H9 (cell line): ENCODE results near the gene PIGX. TPM values are rescaled to one million over a fixed set of nuclear protein-coding genes. Genes with fewer than 3 reads are reported as not detected.

Experiments
- DNase-seq: peaks from one replicate; pipeline ENCODE4 v3.0.0-alpha.2; 2017
- H2AFZ ChIP-seq: one replicate; pipeline ENCODE4 v1.6.1; 2013; ENCODE audit warnings: mild to moderate bottlenecking, low read length, control low read depth, moderate library complexity
- H2AK5ac ChIP-seq: 2 replicates; pipeline ENCODE4 v1.6.1; 2013; ENCODE audit warnings: low read length, control low read depth, mixed read lengths; ENCODE audit not compliant: insufficient read length
- H2BK120ac ChIP-seq: one replicate; pipeline ENCODE4 v1.6.1; 2013; ENCODE audit warnings: low read depth, mild to moderate bottlenecking, low read length, control low read depth, inconsistent platforms; ENCODE audit not compliant: poor library complexity, severe bottlenecking
- H2BK12ac ChIP-seq: 2 replicates; pipeline ENCODE4 v1.6.1; 2013; ENCODE audit warnings: low read length, control low read depth, mixed read lengths, low read depth; ENCODE audit not compliant: insufficient read length
- H2BK15ac ChIP-seq: 2 replicates; pipeline ENCODE4 v1.6.1; 2013; ENCODE audit warnings: low read depth, low read length, control low read depth
- H2BK20ac ChIP-seq: one replicate; pipeline ENCODE4 v1.6.1; 2013; ENCODE audit warnings: low read depth, mild to moderate bottlenecking, low read length, control low read depth, inconsistent platforms; ENCODE audit not compliant: poor library complexity, severe bottlenecking
- H2BK5ac ChIP-seq: 2 replicates; pipeline ENCODE4 v1.6.1; 2013; ENCODE audit warnings: low read length, control low read depth, mixed read lengths; ENCODE audit not compliant: insufficient read length
- H3K14ac ChIP-seq: 2 replicates; pipeline ENCODE4 v1.6.1; 2013; ENCODE audit warnings: low read length, control low read depth; ENCODE audit not compliant: insufficient read depth
- H3K18ac ChIP-seq: 2 replicates; pipeline ENCODE4 v1.6.1; 2013; ENCODE audit warnings: low read depth, mild to moderate bottlenecking, mixed read lengths, low read length, control low read depth; ENCODE audit not compliant: insufficient read length
- H3K23ac ChIP-seq: 2 replicates; pipeline ENCODE4 v1.6.1; 2013; ENCODE audit warnings: low read length, control low read depth, mixed read lengths, low read depth; ENCODE audit not compliant: insufficient read length
- H3K23me2 ChIP-seq: 2 replicates; pipeline ENCODE4 v1.6.1; 2013; ENCODE audit warnings: low read depth, mild to moderate bottlenecking, mixed read lengths, low read length, control low read depth; ENCODE audit not compliant: insufficient read length, poor library complexity, severe bottlenecking
- H3K27ac ChIP-seq: 2 replicates; pipeline ENCODE4 v1.5.1; 2013; ENCODE audit warnings: low read length, control low read depth, mixed read lengths, low read depth; ENCODE audit not compliant: insufficient read length
- H3K27me3 ChIP-seq: 2 replicates; pipeline ENCODE4 v1.6.1; 2013; ENCODE audit warnings: low read length, control low read depth, inconsistent platforms; ENCODE audit not compliant: insufficient read depth
- H3K4ac ChIP-seq: 2 replicates; pipeline ENCODE4 v1.6.1; 2013; ENCODE audit warnings: low read depth, mild to moderate bottlenecking, control low read depth, inconsistent platforms, low read length, moderate library complexity
- H3K4me1 ChIP-seq: 2 replicates; pipeline ENCODE4 v1.6.1; 2013; ENCODE audit warnings: low read length, control low read depth, inconsistent platforms; ENCODE audit not compliant: insufficient read depth
- H3K4me2 ChIP-seq: 2 replicates; pipeline ENCODE4 v1.6.1; 2013; ENCODE audit warnings: low read length, control low read depth, mixed read lengths; ENCODE audit not compliant: insufficient read length, insufficient read depth
- H3K56ac ChIP-seq: 2 replicates; pipeline ENCODE4 v1.6.1; 2013; ENCODE audit warnings: low read depth, mild to moderate bottlenecking, mixed read lengths, low read length, control low read depth; ENCODE audit not compliant: insufficient read length
- H3K79me1 ChIP-seq: 2 replicates; pipeline ENCODE4 v1.6.1; 2013; ENCODE audit warnings: low read depth, mild to moderate bottlenecking, moderate library complexity, low read length, control low read depth, inconsistent platforms; ENCODE audit not compliant: insufficient read depth, poor library complexity, severe bottlenecking
- H3K79me2 ChIP-seq: 2 replicates; pipeline ENCODE4 v1.6.1; 2013; ENCODE audit warnings: low read length, control low read depth, inconsistent platforms; ENCODE audit not compliant: insufficient read depth
- H3K9ac ChIP-seq: 2 replicates; pipeline ENCODE4 v1.6.1; 2013; ENCODE audit warnings: low read length, control low read depth, mixed read lengths; ENCODE audit not compliant: insufficient read length; ENCODE audit errors: extremely low read depth
- H3K9me3 ChIP-seq: one replicate; pipeline ENCODE4 v1.6.1; 2013; ENCODE audit warnings: low read depth, low read length, inconsistent platforms; ENCODE audit not compliant: control insufficient read depth
- H3T11ph ChIP-seq: one replicate; pipeline ENCODE4 v1.6.1; 2013; ENCODE audit warnings: mild to moderate bottlenecking, low read length, control low read depth, inconsistent platforms
- H4K20me1 ChIP-seq: one replicate; pipeline ENCODE4 v1.6.1; 2013; ENCODE audit not compliant: control insufficient read depth, insufficient read length, insufficient read depth
- H4K5ac ChIP-seq: 2 replicates; pipeline ENCODE4 v1.6.1; 2013; ENCODE audit warnings: low read depth, mild to moderate bottlenecking, mixed read lengths, low read length, control low read depth; ENCODE audit not compliant: insufficient read length
- H4K8ac ChIP-seq: replicated peaks from 2 replicates; pipeline ENCODE4 v1.6.1; 2013; ENCODE audit warnings: low read length, control low read depth, mixed read lengths, low read depth; ENCODE audit not compliant: insufficient read length
- H4K91ac ChIP-seq: 2 replicates; pipeline ENCODE4 v1.6.1; 2013; ENCODE audit warnings: low read depth, mild to moderate bottlenecking, moderate library complexity, mixed read lengths, low read length, control low read depth; ENCODE audit not compliant: insufficient read length
- H3K27ac Mint-ChIP-seq, 3 experiments: 2 replicates in 2 of 3; 3 replicates in 1 of 3; pipeline ENCODE4 v1.8.0; 2020 to 2021; ENCODE audit warnings: mixed read lengths in 3 of 3, mild to moderate bottlenecking in 1 of 3, moderate library complexity in 1 of 3
- H3K27me3 Mint-ChIP-seq: 2 replicates; pipeline ENCODE4 v1.8.0; 2021; ENCODE audit warnings: low read depth, mild to moderate bottlenecking, moderate library complexity, mixed read lengths
- H3K36me3 Mint-ChIP-seq, 3 experiments: 2 replicates in 2 of 3; 3 replicates in 1 of 3; pipeline ENCODE4 v1.8.0; 2020 to 2021; ENCODE audit warnings: low read depth in 3 of 3, mixed read lengths in 3 of 3; ENCODE audit not compliant: insufficient read depth in 1 of 3
- H3K4me1 Mint-ChIP-seq, 2 experiments: 2 replicates each; pipeline ENCODE4 v1.8.0; 2020; ENCODE audit warnings: mixed read lengths in 2 of 2
- H3K4me3 Mint-ChIP-seq, 2 experiments: 2 replicates in 1 of 2; 3 replicates in 1 of 2; pipeline ENCODE4 v1.8.0; 2020 to 2021; ENCODE audit warnings: mild to moderate bottlenecking in 2 of 2, mixed read lengths in 2 of 2, moderate library complexity in 1 of 2
- H3K9me3 Mint-ChIP-seq, 2 experiments: 2 replicates in 1 of 2; 3 replicates in 1 of 2; pipeline ENCODE4 v1.8.0; 2020; ENCODE audit warnings: mild to moderate bottlenecking in 2 of 2, mixed read lengths in 2 of 2, moderate library complexity in 1 of 2
- total RNA-seq: library from RNA; stranded (reverse); gene quantifications from 2 replicates; pipeline ENCODE4 v1.2.1, GENCODE V29; 2021
- TF ChIP-seq, protein P1 (sequence below): fragments of 200-600 bp; sonication (generic); conservative IDR thresholded peaks from 3 replicates; pipeline ENCODE4 v1.8.0; 2021; ENCODE audit warnings: antibody characterized with exemption, mild to moderate bottlenecking

PIGX gene
- total RNA-seq, 1 experiment from 2014 or later, result 20.0 TPM

- no peak overlapping the region for H3K14ac ChIP-seq
- no peak overlapping the region for H3K9ac ChIP-seq
- no peak overlapping the region for H4K8ac ChIP-seq
- H3K56ac ChIP-seq, result no peak overlapping the region
- no peak overlapping the region for H2BK20ac ChIP-seq
- H3K4ac ChIP-seq, result no peak overlapping the region
- no peaks in the 10 kb centered on the region for H3K23me2 ChIP-seq
- H4K20me1 ChIP-seq, result no peaks in the 10 kb centered on the region
- H3K79me2 ChIP-seq, result peaks cover 27% of the 10 kb centered on the region; the same call in 1 of the 2 replicates
- no peak overlapping the region for H3K27ac ChIP-seq
- no peak overlapping the region for H3T11ph ChIP-seq
- no peak overlapping the region for H4K5ac ChIP-seq
- Mint-ChIP-seq H3K4me3 (no peak overlapping the region), H3K9me3 (peaks cover 10% of the 10 kb centered on the region in 2 experiments), H3K36me3 (peaks cover 21 to 35% (median 26%) of the 10 kb centered on the region in 3 experiments), H3K27ac (no peak overlapping the region; a peak in 1 of 7 replicates), H3K27me3 (peaks cover 1% of the 10 kb centered on the region; the same call in 1 of the 2 replicates), H3K4me1 (no peaks in the 10 kb centered on the region)
- TF ChIP-seq, protein P1, sequence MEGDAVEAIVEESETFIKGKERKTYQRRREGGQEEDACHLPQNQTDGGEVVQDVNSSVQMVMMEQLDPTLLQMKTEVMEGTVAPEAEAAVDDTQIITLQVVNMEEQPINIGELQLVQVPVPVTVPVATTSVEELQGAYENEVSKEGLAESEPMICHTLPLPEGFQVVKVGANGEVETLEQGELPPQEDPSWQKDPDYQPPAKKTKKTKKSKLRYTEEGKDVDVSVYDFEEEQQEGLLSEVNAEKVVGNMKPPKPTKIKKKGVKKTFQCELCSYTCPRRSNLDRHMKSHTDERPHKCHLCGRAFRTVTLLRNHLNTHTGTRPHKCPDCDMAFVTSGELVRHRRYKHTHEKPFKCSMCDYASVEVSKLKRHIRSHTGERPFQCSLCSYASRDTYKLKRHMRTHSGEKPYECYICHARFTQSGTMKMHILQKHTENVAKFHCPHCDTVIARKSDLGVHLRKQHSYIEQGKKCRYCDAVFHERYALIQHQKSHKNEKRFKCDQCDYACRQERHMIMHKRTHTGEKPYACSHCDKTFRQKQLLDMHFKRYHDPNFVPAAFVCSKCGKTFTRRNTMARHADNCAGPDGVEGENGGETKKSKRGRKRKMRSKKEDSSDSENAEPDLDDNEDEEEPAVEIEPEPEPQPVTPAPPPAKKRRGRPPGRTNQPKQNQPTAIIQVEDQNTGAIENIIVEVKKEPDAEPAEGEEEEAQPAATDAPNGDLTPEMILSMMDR, result no peak
- no peaks in the 10 kb centered on the region for H3K4me1 ChIP-seq
- no peaks in the 10 kb centered on the region for H3K9me3 ChIP-seq
- H4K91ac ChIP-seq, result no peak overlapping the region
- no peak overlapping the region for H3K4me2 ChIP-seq
- no peak overlapping the region for H2BK120ac ChIP-seq
- H3K23ac ChIP-seq, result no peak overlapping the region
- H2AFZ ChIP-seq, result no peak overlapping the region
- H3K18ac ChIP-seq, result no peak overlapping the region
- no peak overlapping the region for H2BK15ac ChIP-seq
- H2AK5ac ChIP-seq, result no peak overlapping the region
- H3K27me3 ChIP-seq, result no peaks in the 10 kb centered on the region
- H3K79me1 ChIP-seq, result peaks cover 7% of the 10 kb centered on the region
- H2BK12ac ChIP-seq, result no peak overlapping the region
- no peak for DNase-seq
- H2BK5ac ChIP-seq, result no peak overlapping the region
These were observed 53.3 kb downstream of the PIGX start for GRCh38 chr3:196765454-196765853.
